Measurements from ENCODE around the gene CFAP46. TPM values are rescaled to one million over a fixed set of nuclear protein-coding genes. Genes with fewer than 3 reads are reported as not detected.

CFAP46 gene
- total and polyA plus RNA-seq, 4 donors = 0.33 to 0.59 (median 0.42) TPM

GRCh38 chr10:132884041-132884440, 58.3 kb downstream of the CFAP46 start:
- DNase-seq (ENCODE audit: low spot score) = no peak
- Histone ChIP-seq H3K36me3 (ENCODE audit: control insufficient read depth in 4 of 4, insufficient read depth in 3 of 4, low read depth in 1 of 4, low read length in 3 of 4) (no peaks in the 10 kb centered on the region), H3K27ac (ENCODE audit: low read depth in 1 of 2, low read length in 2 of 2) (no peak overlapping the region), H3K9ac (ENCODE audit: low read depth in 1 of 2, low read length in 2 of 2) (no peak overlapping the region), H3K27me3 (ENCODE audit: control insufficient read depth in 4 of 4, insufficient read depth in 4 of 4, low read length in 3 of 4) (no peaks in the 10 kb centered on the region), H3K4me3 (ENCODE audit: low read depth in 1 of 3, low read length in 3 of 3) (no peak overlapping the region), H3K9me3 (ENCODE audit: control insufficient read depth in 4 of 4, low read length in 3 of 4) (no peaks in the 10 kb centered on the region), H3K4me1 (ENCODE audit: control insufficient read depth in 4 of 4, insufficient read depth in 4 of 4, low read length in 3 of 4) (no peaks in the 10 kb centered on the region)
- WGBS = 77% methylated on average over 18 of the region's 18 CpGs
- no peak for TF ChIP-seq RAD21 (IDR thresholded peaks at IDR 0.05)
- TF ChIP-seq SP1 (IDR thresholded peaks at IDR 0.05) = no peak
- TF ChIP-seq EGR1 (IDR thresholded peaks at IDR 0.05; ENCODE audit: low read depth in 2 of 2) = no peak
- no peak for TF ChIP-seq RXRA (IDR thresholded peaks at IDR 0.05)
- TF ChIP-seq REST (IDR thresholded peaks at IDR 0.05) = no peak
- no peak for TF ChIP-seq JUND (IDR thresholded peaks at IDR 0.05)
- TF ChIP-seq ZBTB33 (IDR thresholded peaks at IDR 0.05) = no peak
- no peak for TF ChIP-seq TAF1 (conservative IDR thresholded peaks at IDR 0.05)

GRCh38 chr10:132883391-132883881, 58.9 kb downstream of the CFAP46 start:
- Histone ChIP-seq H3K4me3 (ENCODE audit: low read depth in 1 of 3, low read length in 3 of 3) (no peak overlapping the region), H3K27ac (ENCODE audit: low read depth in 1 of 2, low read length in 2 of 2) (no peak overlapping the region), H3K4me1 (ENCODE audit: control insufficient read depth in 4 of 4, insufficient read depth in 4 of 4, low read length in 3 of 4) (no peaks in the 10 kb centered on the region), H3K27me3 (ENCODE audit: control insufficient read depth in 4 of 4, insufficient read depth in 4 of 4, low read length in 3 of 4) (no peaks in the 10 kb centered on the region), H3K9me3 (ENCODE audit: control insufficient read depth in 4 of 4, low read length in 3 of 4) (no peaks in the 10 kb centered on the region), H3K36me3 (ENCODE audit: control insufficient read depth in 4 of 4, insufficient read depth in 3 of 4, low read depth in 1 of 4, low read length in 3 of 4) (no peaks in the 10 kb centered on the region), H3K9ac (ENCODE audit: low read depth in 1 of 2, low read length in 2 of 2) (no peak overlapping the region)
- WGBS = 78% methylated on average over 20 of the region's 20 CpGs
- TF ChIP-seq REST (IDR thresholded peaks at IDR 0.05) (no peak), ZBTB33 (IDR thresholded peaks at IDR 0.05) (no peak), HNF4G (IDR thresholded peaks at IDR 0.05) (no peak), GABPA (IDR thresholded peaks at IDR 0.05 in 1 of 2, conservative IDR thresholded peaks at IDR 0.05 in 1 of 2) (no peak)
- no peak for DNase-seq (ENCODE audit: low spot score)

All from liver (tissue), 9 donors.